GM18858 (cell line): ENCODE results near the gene EGFR.

ENCODE experiments used
- ATAC-seq: cut with Tn5 transposase; IDR thresholded peaks from one replicate; pipeline ENCODE4 v1.9.1; 2021; ENCODE audit not compliant: unreplicated experiment

Gene EGFR

DNA sequence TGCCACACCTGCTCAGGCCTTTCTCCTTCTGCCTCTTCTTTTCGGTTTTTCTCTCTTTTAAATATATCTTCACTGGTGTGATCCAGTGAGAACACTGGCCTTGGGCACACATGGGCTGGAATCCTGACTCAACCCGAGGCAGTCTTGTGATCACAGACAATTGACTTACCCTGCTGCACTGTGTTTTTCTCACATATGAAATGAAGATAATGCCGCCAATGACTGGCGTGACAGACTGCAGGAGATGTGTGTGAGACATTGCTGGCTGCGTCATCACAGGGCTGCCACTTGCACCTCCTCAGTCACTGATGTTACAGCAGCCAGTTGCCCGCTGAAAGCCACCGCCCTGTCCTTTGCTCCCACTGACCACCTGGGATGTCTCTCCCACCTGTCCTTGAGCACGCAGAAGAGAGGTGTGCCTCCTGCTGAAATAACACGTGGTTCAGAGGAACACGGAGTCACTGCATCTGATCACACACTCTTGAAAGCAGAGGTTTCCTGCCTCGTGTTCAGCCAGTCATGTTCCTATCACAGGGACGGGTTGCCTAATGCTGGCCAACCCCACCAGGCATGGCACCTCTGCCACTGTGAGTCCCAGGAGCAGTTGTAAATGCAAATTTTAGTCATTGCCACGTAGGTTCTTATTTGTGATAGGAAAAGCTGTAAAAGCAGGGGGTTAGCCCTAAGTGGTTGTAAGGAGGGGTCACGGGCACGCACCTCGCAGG lies 221.8 kb downstream of the EGFR start:
- ATAC-seq: no peak

DNA sequence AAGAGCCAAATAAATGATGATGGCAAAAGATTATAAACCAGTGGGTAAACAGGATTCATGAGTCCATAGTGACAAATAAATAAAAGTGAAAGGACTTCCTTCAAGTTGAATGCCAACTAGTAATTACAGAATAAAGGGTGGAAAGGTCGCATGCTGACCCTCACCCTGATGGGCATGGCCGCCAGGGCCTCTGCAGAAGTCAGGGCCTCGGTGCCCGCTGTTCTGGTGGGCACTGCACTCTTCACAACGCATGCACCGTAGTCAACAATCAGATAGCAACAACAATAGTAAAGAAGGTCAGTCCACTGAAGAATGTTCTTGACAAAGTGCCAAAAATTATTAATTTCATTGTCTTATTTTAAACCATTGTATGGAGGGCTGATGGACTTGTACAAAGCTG lies 223.1 kb downstream of the EGFR start:
- ATAC-seq: no peak

DNA sequence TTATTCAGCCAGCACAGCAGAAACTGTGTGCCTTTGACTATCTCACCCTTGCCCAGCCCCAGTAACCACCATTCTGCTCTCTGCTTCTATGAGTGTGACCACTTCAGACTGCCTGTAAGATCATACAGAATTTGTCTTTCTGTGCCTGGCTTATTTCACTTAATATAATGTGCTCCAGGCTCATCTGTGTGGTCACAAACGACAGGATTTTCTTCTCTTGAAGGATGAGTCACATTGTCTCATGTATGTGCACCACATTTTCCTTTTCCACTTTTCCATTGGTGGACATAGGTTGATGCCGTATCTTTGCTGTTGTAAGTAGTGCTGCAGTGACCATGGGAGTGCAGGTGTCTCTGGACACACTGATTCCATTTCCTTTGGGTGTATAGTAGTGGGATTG lies 223.8 kb downstream of the EGFR start:
- no peak for ATAC-seq

DNA sequence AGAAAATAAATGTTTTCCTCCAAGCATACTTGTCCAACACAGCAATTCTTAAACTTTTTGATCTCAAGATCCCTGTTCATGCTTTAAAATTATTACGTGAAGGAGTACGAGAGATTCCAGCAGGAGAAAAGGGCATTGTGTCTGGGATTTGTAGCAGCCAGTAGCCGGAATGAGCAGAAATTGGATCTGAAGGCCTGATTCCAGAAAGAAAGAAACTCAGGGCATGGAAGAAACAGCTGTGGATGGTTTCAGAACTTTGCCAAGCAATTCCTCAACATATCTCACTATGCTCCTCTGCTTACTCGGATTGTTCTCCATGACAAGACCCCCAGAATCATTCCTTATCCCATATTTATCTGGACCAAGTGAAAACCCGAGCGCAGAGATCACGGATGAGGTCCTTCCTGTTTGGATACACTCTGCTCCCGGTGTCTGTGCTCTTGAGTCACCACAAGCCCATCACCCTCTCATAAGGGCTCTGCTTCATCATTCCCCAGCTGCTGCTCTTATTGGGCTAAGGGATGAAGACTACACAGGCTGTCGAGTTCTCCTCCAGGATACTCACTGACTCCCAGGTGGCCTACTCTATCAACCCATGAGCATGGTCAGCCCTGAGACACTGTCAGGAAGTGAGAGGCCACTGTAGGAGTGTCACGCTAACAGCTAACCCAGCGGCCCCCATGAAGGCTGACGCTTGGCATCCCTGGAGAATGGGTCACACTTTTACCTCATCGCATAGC lies 225.4 kb downstream of the EGFR start:
- no peak for ATAC-seq

DNA sequence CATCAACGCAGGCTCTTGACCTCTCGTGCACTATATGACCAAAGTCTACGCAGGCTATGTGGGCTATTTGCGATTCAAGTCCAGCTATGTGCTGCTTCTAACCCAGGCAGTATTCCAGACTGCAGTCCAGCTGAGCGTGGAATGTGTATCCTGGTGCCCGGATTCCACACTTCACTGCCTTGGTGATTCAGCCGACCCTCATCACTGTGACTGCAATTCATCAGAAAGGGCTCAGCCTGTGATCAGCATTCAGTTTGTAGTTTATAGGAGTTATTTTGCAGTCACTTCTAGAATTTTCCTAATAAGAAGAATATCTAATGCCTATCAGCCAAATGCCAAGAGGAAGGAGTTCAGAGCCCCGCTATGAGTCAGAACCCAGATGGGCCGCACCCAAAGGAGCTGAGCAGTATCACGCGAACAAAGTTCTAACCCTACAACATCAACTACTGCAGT lies 226.5 kb downstream of the EGFR start:
- ATAC-seq: no peak

DNA sequence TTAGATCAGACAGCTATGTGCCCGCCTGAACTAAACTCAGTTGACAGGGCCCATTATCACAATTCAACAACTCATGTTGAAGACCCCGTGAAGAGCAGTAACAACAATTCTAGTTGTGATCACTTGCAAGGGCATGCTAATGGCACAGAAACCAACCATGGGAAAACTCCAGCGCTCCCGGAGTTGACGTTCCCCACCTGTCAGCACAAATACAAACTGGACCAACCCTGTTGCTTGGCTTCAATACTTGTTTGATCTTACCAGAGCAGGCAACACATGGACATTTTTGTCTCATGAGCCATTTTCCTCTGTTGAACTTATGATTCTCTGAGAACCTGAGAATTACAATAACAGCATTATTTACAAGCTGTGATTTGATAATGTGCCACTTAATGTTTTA lies 227.4 kb downstream of the EGFR start:
- no peak for ATAC-seq

DNA sequence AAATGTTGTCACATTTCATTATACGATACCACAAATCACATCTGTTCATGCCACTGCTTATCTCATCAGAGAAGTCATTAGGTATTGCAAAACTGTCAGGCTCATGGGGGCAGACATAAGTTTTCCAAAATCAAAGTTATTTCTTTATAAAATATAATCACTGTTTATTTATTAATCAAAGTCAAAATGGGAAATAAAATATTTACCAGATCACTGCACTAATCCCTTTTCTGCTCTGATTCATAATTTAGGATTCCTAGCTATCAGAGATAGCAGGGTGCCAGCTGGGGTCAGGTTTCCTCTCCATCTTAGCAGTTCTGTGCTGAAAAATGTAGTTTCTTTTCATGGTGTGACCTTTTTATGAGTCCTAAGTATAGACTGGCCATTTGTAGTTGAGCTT lies 228.6 kb downstream of the EGFR start:
- ATAC-seq: no peak

DNA sequence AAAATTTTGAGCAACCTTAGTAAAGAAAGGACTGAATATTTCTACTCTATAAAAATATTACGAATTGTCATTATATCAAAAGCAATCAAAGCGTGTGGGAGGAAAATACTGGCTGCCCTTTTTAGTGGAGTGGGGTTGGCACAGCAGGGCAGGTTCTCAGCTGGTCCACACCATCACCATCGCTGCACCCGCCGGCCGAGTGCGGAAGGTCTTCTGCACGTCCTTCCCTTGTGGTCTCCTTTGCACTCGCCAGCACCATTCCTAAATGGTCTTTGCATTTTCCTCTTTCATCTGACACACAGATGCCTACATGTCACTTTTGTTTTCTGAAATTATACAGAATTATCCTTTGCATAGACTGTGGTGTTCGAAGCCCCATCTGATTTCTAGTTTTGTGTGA lies 229.7 kb downstream of the EGFR start:
- no peak for ATAC-seq

DNA sequence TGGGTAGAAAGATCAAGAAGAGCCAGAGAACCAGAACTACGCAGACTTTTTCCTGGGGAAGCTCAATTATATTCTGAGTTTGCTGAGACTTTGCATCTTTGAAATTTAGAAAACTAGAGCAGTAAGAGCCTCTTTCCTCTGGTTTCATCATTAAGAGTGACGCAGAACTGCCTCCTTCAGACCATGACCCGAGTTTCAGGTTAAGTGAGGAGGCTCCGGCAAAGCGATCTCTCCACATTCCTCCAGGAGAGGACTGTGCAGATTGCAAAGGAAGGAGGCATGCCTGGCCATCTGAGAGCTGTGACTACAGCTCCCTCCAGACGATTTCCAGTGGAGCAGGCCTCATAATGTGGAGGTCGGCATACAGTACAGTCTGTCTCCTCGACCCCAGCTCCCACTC lies 230.5 kb downstream of the EGFR start:
- ATAC-seq: no peak

DNA sequence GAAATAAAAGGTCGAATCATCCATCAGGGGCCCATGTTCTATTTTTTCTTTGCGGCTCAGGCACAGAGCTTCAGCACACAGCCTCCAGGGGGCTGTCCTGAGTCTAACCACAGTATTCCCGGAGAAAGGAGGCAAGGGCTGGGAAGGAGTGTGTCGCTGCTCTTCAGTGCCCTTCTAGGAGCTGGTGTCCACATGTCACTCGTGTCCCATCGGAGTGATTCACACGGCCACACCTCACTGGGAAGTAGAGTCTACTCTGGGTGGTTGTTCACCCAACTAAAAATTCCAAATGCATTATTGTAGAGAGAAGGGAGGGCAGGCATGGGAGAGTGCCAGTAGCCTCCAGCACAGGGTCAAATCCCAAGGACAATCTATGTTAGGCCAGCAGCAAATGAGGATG lies 231.5 kb downstream of the EGFR start:
- ATAC-seq: no peak

DNA sequence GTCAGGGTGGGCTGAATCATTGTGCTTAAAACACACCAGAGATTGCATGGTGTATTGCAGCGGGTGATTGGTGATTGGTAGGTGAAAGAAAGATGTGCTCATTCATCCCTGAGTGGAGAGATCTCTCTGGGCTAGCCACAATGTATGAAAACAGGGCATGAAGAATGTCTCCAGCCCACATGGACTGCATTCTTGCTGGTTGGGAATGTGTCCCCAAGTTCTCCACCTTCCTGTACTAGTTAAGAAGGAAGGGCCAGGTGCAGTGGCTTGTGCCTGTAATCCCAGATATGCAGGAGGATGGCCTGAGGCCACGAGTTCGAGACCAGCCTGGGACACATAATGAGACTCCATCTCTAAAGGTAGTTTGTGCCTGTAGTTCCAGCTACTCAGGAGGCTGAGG lies 232.5 kb downstream of the EGFR start:
- no peak for ATAC-seq

DNA sequence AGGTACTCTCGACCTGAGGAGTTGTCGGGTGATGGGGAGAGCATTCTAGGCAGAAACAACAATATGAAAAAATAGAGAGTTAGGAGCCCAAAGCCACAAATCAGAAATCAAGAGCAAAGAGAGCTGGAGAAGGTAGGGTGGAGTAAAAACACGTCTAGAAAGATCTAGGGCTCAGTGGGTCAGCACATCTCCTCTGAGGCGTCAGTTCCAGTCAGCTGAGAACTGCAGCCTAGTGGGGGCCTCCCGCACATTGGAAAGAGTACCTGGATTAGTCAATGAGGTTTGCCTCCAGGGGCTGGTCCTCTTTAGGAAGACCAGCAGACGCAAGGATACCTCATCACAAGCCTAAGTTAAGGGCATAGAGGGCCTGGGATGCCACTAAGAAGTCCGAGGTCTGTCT lies 233.1 kb downstream of the EGFR start:
- no peak for ATAC-seq

DNA sequence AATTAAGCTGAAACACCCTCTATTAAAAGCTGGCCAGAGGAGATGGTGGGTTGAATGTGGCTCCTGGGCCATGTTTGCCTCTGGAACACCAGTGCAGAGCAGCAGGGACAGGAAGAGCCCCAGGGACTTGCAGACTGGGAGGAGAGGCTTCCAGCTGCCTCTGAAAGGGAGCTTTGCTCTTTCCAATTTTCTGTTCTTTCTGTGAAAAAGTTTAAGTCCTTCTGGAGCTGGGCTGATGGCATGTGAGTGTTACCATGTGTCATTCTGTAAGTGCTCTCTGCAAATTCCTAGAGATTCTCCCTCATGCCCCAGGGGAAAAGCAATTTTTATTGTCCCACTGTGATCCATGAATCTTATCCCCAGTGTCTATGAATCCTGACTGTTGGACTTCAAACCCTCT lies 233.6 kb downstream of the EGFR start:
- ATAC-seq: no peak

DNA sequence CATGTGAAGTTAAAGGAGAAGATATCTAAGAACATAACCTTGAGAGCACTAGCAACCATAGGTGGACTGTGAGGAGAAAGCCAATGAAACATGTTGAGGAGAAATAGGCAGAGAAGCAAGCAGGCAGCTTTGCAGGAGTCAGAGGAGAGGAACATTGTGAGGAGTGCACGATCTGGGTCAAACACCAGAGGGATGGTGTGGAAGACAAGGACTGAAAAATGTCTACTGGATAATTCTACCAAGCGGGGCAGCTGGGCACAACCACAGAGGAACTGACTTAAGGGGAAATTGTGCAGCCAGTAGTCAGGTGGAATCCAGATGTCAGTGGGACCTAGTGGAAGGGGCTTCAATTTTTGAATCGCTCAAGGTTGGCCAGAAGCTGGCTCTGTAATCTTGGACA lies 234.4 kb downstream of the EGFR start:
- ATAC-seq: no peak

DNA sequence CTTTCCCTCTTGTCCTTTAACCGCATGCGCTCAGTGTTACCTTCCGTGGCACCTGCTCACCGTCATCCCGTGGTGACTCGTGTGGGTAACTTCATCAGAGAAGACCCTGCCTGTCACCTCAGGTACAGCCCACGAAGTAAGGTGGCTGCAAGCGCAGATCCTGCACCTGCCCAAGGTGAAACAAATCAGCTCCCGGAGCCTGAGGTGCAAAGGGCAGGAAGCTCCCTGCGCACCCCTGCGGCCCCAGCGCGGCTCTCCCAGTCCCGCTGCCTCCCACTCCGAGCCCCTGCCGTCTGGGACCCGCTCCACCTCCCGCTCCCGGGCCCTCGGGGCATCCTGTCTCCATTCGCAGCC lies 235.4 kb downstream of the EGFR start:
- no peak for ATAC-seq

DNA sequence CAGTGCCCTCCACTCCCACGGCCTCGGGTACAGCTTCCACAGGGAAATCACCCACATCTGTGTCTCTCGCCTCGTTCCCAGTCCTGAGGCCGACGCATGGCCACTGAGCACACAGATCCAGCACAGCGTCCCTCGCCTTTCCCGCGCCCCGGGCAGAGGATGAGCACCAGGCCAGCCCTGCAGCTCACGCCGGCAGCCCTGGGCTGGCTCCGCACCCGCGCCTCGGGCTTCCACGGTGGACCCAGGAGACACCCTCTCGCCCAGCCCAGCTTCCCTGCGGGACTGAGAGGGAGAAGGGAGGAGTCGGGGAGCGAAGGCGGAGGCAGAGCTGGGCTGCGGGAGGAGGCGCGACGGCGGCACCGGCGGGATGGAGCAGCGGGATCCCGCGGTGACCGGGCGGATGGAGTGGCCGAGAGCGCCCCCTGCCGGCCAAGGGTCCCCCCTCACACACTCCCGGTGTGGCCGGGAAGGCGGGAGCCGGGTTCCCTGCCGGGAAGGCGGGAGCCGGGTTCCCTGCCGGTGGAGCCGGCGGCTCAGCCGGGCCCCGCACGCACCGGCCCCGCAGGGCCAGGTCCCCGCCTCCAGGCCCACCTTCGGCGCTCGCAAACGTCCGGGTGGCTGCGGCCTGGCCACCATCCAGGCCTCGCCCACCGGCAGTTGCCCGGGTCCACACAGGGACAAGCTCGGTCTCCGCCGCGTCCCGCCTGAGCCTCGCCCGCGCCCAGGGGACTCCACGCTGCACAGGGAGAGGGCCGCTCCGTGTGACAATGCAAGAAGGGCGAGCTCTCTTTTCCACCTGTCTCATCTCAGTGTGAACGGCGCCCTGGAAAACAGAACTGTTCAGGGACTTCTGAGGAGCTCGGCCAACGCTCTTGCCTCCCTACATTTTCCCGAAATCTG lies 236.0 kb downstream of the EGFR start:
- ATAC-seq: peak; percentile 67

DNA sequence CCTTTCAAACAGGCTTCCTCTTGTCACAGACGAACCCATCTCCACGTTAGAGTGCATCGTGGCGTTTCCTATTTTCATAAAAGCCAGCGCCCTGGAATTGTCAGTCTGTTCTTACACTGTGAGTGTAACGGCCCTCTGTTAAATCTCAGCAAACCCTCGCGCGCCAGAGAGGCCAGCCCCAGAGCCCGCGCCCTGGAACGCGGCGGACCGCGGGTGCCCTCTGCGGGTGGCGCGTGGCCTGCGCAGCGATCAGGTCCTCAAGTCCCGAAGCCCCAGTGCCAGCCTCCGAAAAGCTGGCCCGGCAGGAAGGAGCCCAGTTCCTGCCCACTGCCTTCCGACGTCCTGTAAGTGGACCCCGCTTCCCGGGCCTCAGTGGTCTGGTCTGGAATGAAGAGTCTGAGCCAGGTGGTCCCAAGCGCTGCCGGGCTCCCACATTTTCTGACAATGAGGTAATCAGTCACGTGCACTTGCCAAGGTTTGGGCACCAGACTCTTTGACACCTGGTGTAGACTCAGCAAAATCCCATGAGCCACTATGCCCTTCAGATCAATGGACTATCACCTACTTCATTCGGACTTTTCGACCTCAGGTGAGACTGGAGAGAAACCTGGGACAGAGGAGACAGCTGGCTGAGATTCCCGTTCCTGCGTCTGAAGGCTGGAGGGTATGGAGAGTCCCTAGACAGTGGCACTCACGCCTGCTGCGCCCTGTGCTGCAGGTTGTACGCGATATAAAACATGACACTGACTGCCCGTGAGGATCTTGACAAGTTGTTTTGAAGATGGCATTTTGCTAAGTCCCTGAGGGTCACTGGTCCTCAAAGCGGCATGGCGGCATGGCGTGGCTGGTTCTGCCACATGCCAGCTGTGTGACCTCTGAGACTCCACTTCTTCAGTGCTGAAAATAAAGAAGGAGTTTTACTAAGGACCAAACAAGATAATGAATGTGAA lies 237.0 kb downstream of the EGFR start:
- ATAC-seq: peak; percentile 69

DNA sequence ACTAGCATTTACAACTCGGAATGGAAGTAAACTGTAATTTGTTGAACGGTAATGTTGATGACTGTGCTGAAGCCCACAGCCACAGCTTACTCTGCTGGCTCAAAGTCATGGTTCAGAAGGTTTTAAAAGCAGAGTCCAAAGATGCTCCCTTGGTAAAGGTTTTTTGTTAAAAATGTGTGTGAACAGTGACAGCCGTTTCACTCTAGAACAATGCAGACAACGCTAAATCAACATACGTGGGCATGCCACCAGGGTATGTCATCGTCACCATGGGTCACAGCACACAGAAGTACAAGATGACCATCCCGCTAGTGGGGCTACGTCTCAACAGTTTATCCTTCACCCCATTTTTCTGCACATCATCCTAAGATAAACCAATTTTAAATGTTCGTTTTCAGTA lies 239.8 kb downstream of the EGFR start:
- no peak for ATAC-seq

DNA sequence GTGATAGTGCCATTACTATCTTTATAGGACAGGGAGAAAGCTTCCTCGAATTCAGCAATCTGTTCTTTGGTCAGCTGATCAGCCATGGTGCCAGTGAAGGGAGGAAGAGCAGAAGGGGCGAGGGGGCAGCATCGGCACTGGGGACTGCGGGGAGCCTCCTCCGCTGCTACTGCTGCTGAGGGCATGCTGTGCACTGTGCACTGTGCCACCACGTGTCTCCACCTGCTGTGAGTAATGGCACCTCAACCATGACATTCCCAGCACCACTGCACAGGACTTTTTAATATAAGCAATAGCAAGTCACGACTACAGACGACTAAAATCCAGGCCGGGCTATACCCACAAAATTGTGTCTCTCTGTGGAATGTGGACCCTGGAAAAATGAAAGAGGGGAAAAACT lies 241.4 kb downstream of the EGFR start:
- ATAC-seq: no peak

DNA sequence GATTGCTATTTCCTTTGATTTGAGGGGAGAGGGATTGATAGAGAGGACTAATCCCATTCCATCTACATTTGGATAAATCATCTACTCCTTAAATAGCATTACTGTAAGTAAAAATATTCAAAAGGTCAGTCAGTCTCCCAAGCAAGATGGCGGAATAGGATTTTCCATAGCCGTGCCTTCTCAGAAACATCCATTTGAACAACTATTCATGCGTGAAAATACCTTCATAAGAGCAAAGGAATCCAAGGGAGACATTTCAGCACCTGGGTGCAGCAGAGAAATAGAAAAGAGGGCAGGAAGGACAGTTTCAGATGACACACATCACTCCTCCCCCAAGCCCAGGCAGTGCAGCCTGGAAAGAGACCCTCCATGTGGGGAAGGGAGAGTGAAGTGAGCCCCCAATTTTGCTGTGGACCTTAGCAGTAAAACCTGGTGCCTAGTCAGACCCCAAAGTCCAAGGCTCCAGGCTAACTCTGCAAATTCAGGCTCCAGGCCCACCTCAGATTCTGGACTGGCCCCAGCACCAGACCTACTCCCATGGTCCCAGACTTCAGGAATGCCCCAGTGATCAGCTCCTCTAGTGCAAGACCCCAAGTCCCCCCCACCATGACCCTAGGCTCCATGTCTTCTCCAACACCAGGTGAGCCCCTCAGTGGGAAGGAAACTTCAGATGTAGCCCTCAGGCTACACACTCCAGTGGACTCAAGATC lies 242.0 kb downstream of the EGFR start:
- ATAC-seq: no peak
